ENCODE measurements around the gene ABI3BP. TPM values are rescaled to one million over a fixed set of nuclear protein-coding genes. Genes with fewer than 3 reads are reported as not detected.

ABI3BP gene
- total and polyA plus RNA-seq, 4 donors: 21.9 to 87.5 (median 59.9) TPM

GRCh38 chr3:100891827-100892226 lies 101.4 kb downstream of the ABI3BP start:
- Histone ChIP-seq H3K9ac (ENCODE audit: insufficient read depth in 1 of 2, low read length in 2 of 2) (no peak overlapping the region), H3K4me1 (ENCODE audit: control insufficient read depth in 5 of 5, insufficient read depth in 5 of 5, low read length in 5 of 5) (no peaks in the 10 kb centered on the region), H3K27ac (ENCODE audit: low read depth in 1 of 2, low read length in 1 of 2) (no peak overlapping the region), H3K9me3 (ENCODE audit: control insufficient read depth in 4 of 4, insufficient read depth in 3 of 4, low read length in 3 of 4) (no peaks in the 10 kb centered on the region), H3K4me3 (no peak overlapping the region), H3K36me3 (ENCODE audit: control insufficient read depth in 4 of 4, insufficient read depth in 4 of 4, low read length in 4 of 4) (peaks cover 0 to 3% (median 0%) of the 10 kb centered on the region in 4 donors), H3K27me3 (ENCODE audit: control insufficient read depth in 3 of 3, insufficient read depth in 3 of 3, low read length in 2 of 3) (no peaks in the 10 kb centered on the region)
- ATAC-seq (ENCODE audit: insufficient read depth, low FRiP score): no peak
- no peak for DNase-seq
- TF ChIP-seq, protein P1, sequence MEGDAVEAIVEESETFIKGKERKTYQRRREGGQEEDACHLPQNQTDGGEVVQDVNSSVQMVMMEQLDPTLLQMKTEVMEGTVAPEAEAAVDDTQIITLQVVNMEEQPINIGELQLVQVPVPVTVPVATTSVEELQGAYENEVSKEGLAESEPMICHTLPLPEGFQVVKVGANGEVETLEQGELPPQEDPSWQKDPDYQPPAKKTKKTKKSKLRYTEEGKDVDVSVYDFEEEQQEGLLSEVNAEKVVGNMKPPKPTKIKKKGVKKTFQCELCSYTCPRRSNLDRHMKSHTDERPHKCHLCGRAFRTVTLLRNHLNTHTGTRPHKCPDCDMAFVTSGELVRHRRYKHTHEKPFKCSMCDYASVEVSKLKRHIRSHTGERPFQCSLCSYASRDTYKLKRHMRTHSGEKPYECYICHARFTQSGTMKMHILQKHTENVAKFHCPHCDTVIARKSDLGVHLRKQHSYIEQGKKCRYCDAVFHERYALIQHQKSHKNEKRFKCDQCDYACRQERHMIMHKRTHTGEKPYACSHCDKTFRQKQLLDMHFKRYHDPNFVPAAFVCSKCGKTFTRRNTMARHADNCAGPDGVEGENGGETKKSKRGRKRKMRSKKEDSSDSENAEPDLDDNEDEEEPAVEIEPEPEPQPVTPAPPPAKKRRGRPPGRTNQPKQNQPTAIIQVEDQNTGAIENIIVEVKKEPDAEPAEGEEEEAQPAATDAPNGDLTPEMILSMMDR (IDR thresholded peaks at IDR 0.05; ENCODE audit: control extremely low read depth, extremely low read depth): no peak
- 77 to 89% methylated on average over 5 of the region's 5 CpGs for WGBS, 2 donors

DNA sequence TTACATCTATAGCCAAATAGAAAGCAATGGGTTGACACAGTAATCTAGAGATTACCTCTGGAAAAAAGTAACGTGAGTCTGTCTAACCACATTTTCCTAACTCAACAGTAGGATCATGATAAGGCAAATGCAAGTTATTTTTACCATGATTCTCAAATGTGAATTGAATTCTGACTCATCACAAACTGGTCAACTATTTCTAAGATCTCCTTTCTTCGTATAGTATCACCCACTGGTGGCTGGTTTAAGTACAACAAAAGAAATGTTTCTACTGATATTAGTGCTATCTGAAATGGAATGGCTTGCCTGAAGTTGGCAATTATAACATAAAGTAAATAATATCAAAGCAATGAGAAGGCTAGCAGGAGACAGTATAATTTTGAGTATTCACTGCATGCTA lies 102.2 kb downstream of the ABI3BP start:
- no peak overlapping the region for H3K27ac ChIP-seq (ENCODE audit: low read depth in 1 of 2, low read length in 1 of 2)
- DNase-seq (peak in 1 of 3 donors; percentile 13), ATAC-seq (ENCODE audit: insufficient read depth, low FRiP score) (no peak)
- peaks cover 0 to 3% (median 0%) of the 10 kb centered on the region in 4 donors for H3K36me3 ChIP-seq (ENCODE audit: control insufficient read depth in 4 of 4, insufficient read depth in 4 of 4, low read length in 4 of 4)
- 47 to 54% methylated on average over 2 of the region's 2 CpGs for WGBS, 2 donors
- H3K9me3 ChIP-seq (ENCODE audit: control insufficient read depth in 4 of 4, insufficient read depth in 3 of 4, low read length in 3 of 4): no peaks in the 10 kb centered on the region
- no peaks in the 10 kb centered on the region for H3K27me3 ChIP-seq (ENCODE audit: control insufficient read depth in 3 of 3, insufficient read depth in 3 of 3, low read length in 2 of 3)
- TF ChIP-seq, protein P1 (IDR thresholded peaks at IDR 0.05; ENCODE audit: control extremely low read depth, extremely low read depth): no peak
- no peak overlapping the region for H3K9ac ChIP-seq (ENCODE audit: insufficient read depth in 1 of 2, low read length in 2 of 2)
- no peak overlapping the region for H3K4me3 ChIP-seq
- H3K4me1 ChIP-seq (ENCODE audit: control insufficient read depth in 5 of 5, insufficient read depth in 5 of 5, low read length in 5 of 5): no peaks in the 10 kb centered on the region

DNA sequence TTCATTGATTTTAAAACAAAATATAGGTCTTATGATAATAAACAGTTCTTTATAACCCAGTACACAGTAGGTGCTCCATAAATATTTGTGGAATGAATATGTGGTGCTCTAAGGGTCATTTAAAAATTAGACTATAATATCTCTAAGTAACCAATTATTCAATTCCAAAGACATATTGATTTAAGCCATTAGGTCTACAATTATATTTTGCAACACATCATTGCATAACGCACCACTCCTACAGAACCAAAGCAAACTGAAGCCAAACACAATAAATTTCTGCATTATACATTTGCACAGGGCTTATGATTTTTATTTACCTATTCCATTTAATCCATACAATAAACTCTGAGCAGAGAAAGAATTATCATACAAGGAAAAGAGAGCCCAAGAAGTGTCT lies 104.3 kb downstream of the ABI3BP start:
- Histone ChIP-seq H3K9me3 (ENCODE audit: control insufficient read depth in 4 of 4, insufficient read depth in 3 of 4, low read length in 3 of 4) (no peaks in the 10 kb centered on the region), H3K4me3 (no peak overlapping the region), H3K27me3 (ENCODE audit: control insufficient read depth in 3 of 3, insufficient read depth in 3 of 3, low read length in 2 of 3) (no peaks in the 10 kb centered on the region), H3K9ac (ENCODE audit: insufficient read depth in 1 of 2, low read length in 2 of 2) (no peak overlapping the region), H3K4me1 (ENCODE audit: control insufficient read depth in 5 of 5, insufficient read depth in 5 of 5, low read length in 5 of 5) (no peaks in the 10 kb centered on the region), H3K36me3 (ENCODE audit: control insufficient read depth in 4 of 4, insufficient read depth in 4 of 4, low read length in 4 of 4) (peaks cover 0 to 5% (median 0%) of the 10 kb centered on the region in 4 donors), H3K27ac (ENCODE audit: low read depth in 1 of 2, low read length in 1 of 2) (no peak overlapping the region)
- 68 to 91% methylated on average over 1 of the region's 1 CpG for WGBS, 2 donors
- no peak for ATAC-seq (ENCODE audit: insufficient read depth, low FRiP score)
- DNase-seq: no peak
- TF ChIP-seq, protein P1 (IDR thresholded peaks at IDR 0.05; ENCODE audit: control extremely low read depth, extremely low read depth): no peak

- H3K4me1 ChIP-seq (ENCODE audit: control insufficient read depth in 5 of 5, insufficient read depth in 5 of 5, low read length in 5 of 5): peaks cover 0 to 24% (median 0%) of the 10 kb centered on the region in 5 donors
- 43 to 75% methylated on average over 1 of the region's 1 CpG for WGBS, 2 donors
- no peak for ATAC-seq (ENCODE audit: insufficient read depth, low FRiP score)
- DNase-seq: no peak
- no peak overlapping the region for H3K4me3 ChIP-seq
- TF ChIP-seq, protein P1 (IDR thresholded peaks at IDR 0.05; ENCODE audit: control extremely low read depth, extremely low read depth): no peak
- peaks cover 0 to 2% (median 0%) of the 10 kb centered on the region in 4 donors for H3K36me3 ChIP-seq (ENCODE audit: control insufficient read depth in 4 of 4, insufficient read depth in 4 of 4, low read length in 4 of 4)
- H3K27ac ChIP-seq (ENCODE audit: low read depth in 1 of 2, low read length in 1 of 2): no peak overlapping the region
- no peak overlapping the region for H3K9ac ChIP-seq (ENCODE audit: insufficient read depth in 1 of 2, low read length in 2 of 2)
- H3K9me3 ChIP-seq (ENCODE audit: control insufficient read depth in 4 of 4, insufficient read depth in 3 of 4, low read length in 3 of 4): no peaks in the 10 kb centered on the region
- H3K27me3 ChIP-seq (ENCODE audit: control insufficient read depth in 3 of 3, insufficient read depth in 3 of 3, low read length in 2 of 3): no peaks in the 10 kb centered on the region
Measured at GRCh38 chr3:100882571-100882984, 110.6 kb downstream of the ABI3BP start.
